PC-3 (cell line): ENCODE results near the gene COL9A1. TPM values are rescaled to one million over a fixed set of nuclear protein-coding genes. Genes with fewer than 3 reads are reported as not detected.

Source experiments
- ATAC-seq: fragments of 200-7000 bp; cut with Tn5 transposase; 2 replicates; pipeline ENCODE4 v1.9.1; 2020; ENCODE audit warnings: mild to moderate bottlenecking, moderate library complexity
- BruUV-seq: library from RNA; stranded (reverse); fragments of 400-500 nt; replicated peaks from 2 replicates; lab custom pipeline; 2021; lab: Mats Ljungman, UMichigan
- CTCF ChIA-PET: fragments of 300-600 bp; sonication (Branson Sonifier 250); formaldehyde crosslinking; loops from one replicate; lab custom pipeline; 2022; ENCODE audit warnings: antibody characterized with exemption; lab: Charles Lee
- POLR2A ChIA-PET: fragments of 300-600 bp; sonication (Branson Sonifier 250); formaldehyde crosslinking; loops from one replicate; lab custom pipeline; 2022; ENCODE audit warnings: antibody characterized with exemption; ENCODE audit not compliant: unreplicated experiment; lab: Charles Lee
- DNase-seq: peaks from one replicate; pipeline ENCODE4 v3.0.0-alpha.2; 2015
- H2AFZ ChIP-seq: fragments of 300-600 bp; sonication (generic); 2 replicates; pipeline ENCODE4 v1.6.0; 2016; ENCODE audit warnings: antibody characterized with exemption, low read length
- H3F3A ChIP-seq: fragments of 300-600 bp; sonication (generic); one replicate; pipeline ENCODE4 v1.6.0; 2017; ENCODE audit warnings: antibody characterized with exemption, low read length, control low read depth, mild to moderate bottlenecking; ENCODE audit not compliant: unreplicated experiment
- H3K27ac ChIP-seq: fragments of 300-600 bp; sonication (generic); 2 replicates; pipeline ENCODE4 v1.5.1; 2016; ENCODE audit warnings: mild to moderate bottlenecking, low read length
- H3K27me3 ChIP-seq: fragments of 300-600 bp; sonication (generic); 2 replicates; pipeline ENCODE4 v1.6.1; 2016; ENCODE audit warnings: low read length, mixed read lengths
- H3K36me3 ChIP-seq: fragments of 300-600 bp; sonication (generic); 2 replicates; pipeline ENCODE4 v1.6.1; 2016; ENCODE audit warnings: low read depth, mixed run types, low read length, mixed read lengths
- H3K4me1 ChIP-seq: fragments of 300-600 bp; sonication (generic); 2 replicates; pipeline ENCODE4 v1.5.1; 2016; ENCODE audit warnings: low read length; ENCODE audit not compliant: insufficient read depth
- H3K4me2 ChIP-seq: fragments of 300-600 bp; sonication (generic); 2 replicates; pipeline ENCODE4 v1.6.0; 2016; ENCODE audit warnings: low read length
- H3K4me3 ChIP-seq: fragments of 300-600 bp; sonication (generic); 2 replicates; pipeline ENCODE4 v1.5.1; 2016; ENCODE audit warnings: mild to moderate bottlenecking, low read length, mixed read lengths
- H3K79me2 ChIP-seq: fragments of 300-600 bp; sonication (generic); 2 replicates; pipeline ENCODE4 v1.6.1; 2017; ENCODE audit warnings: low read length, mixed read lengths
- H3K9ac ChIP-seq: fragments of 300-600 bp; sonication (generic); 2 replicates; pipeline ENCODE4 v1.6.0; 2016; ENCODE audit warnings: mild to moderate bottlenecking, low read length
- H3K9me2 ChIP-seq: fragments of 300-600 bp; sonication (generic); replicated peaks from 2 replicates; pipeline ENCODE4 v1.6.1; 2016; ENCODE audit warnings: mixed run types, low read length, mixed read lengths
- H3K9me3 ChIP-seq: fragments of 300-600 bp; sonication (generic); 2 replicates; pipeline ENCODE4 v1.6.1; 2016; ENCODE audit warnings: low read length, mixed read lengths
- H4K20me1 ChIP-seq: fragments of 300-600 bp; sonication (generic); 2 replicates; pipeline ENCODE4 v1.6.1; 2016; ENCODE audit warnings: low read length, mixed read lengths
- CTCF ChIP-seq: fragments of 300-600 bp; sonication (generic); conservative IDR thresholded peaks from 2 replicates; pipeline ENCODE4 v1.5.1; 2017; ENCODE audit warnings: antibody characterized with exemption, low read depth, mild to moderate bottlenecking, low read length
- EZH2 ChIP-seq: fragments of 300-600 bp; sonication (generic); IDR thresholded peaks from one replicate; pipeline ENCODE4 v1.6.1; 2017; ENCODE audit warnings: antibody characterized with exemption, mild to moderate bottlenecking, low read length; ENCODE audit not compliant: unreplicated experiment
- EZH2phosphoT487 ChIP-seq: fragments of 300-600 bp; sonication (generic); IDR thresholded peaks from 2 replicates; pipeline ENCODE4 v1.6.1; 2018; ENCODE audit warnings: mild to moderate bottlenecking, antibody characterized with exemption, low read length, borderline replicate concordance
- intact Hi-C: fragments of 100-400 bp; cut with micrococcal nuclease; formaldehyde crosslinking; loops from 2 replicates; pipeline ENCODE4 v1.9.0; 2023
- total RNA-seq: library from RNA; depleted of rRNA; stranded (reverse); fragments of >200 nt; gene quantifications from 2 replicates; pipeline ENCODE4 v1.2.3, GENCODE V29; 2014

Gene COL9A1
- total RNA-seq, 1 experiment from 2014 or later: not detected

DNA sequence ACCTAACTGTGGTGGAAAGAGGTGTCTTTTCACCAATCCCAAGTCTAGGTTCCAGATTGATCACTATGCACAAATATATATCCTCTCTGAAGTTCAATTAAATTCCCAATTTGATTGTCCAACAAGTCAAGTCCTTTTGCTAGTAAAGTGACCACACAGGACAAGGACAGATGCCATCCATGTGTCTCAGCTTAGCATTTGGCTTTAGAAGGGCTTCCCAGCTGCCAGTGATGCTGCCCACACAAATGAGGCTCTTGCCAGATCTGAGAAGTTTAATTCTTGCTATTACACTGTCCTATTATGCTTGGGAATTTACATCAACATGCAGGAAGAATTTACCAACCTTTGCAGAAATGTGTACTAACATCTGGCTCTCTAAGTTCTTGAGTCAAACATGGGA is 108.5 kb downstream of the COL9A1 start:
- no peak overlapping the region for H3K27ac ChIP-seq
- DNase-seq (no peak), ATAC-seq (no peak)
- no peaks in the 10 kb centered on the region for H3K4me1 ChIP-seq
- no peaks in the 10 kb centered on the region for H3K36me3 ChIP-seq
- H4K20me1 ChIP-seq: no peaks in the 10 kb centered on the region
- peaks cover 11% of the 10 kb centered on the region; the same call in 1 of the 2 replicates for H3K27me3 ChIP-seq
- no peaks in the 10 kb centered on the region for H3F3A ChIP-seq
- BruUV-seq: no TSS peak
- no peak overlapping the region for H2AFZ ChIP-seq
- POLR2A ChIA-PET: no interaction called here
- H3K9me2 ChIP-seq: no peaks in the 10 kb centered on the region
- no peak overlapping the region for H3K4me2 ChIP-seq
- TF ChIP-seq EZH2: no peak
- TF ChIP-seq EZH2phosphoT487: no peak
- TF ChIP-seq CTCF: no peak
- no peaks in the 10 kb centered on the region for H3K9me3 ChIP-seq
- H3K4me3 ChIP-seq: no peak overlapping the region
- H3K79me2 ChIP-seq: no peaks in the 10 kb centered on the region
- CTCF ChIA-PET: no interaction called here
- no peak overlapping the region for H3K9ac ChIP-seq
- intact Hi-C loops: no loop called here

- CTCF ChIA-PET: no interaction called here
- Histone ChIP-seq H3K9ac (no peak overlapping the region), H3K9me2 (no peaks in the 10 kb centered on the region), H3K4me2 (no peak overlapping the region), H3K4me1 (no peaks in the 10 kb centered on the region), H3K4me3 (no peak overlapping the region), H3K27ac (no peak overlapping the region), H3K9me3 (no peaks in the 10 kb centered on the region), H4K20me1 (no peaks in the 10 kb centered on the region), H2AFZ (no peak overlapping the region), H3F3A (no peaks in the 10 kb centered on the region), H3K27me3 (peaks cover 11% of the 10 kb centered on the region; the same call in 1 of the 2 replicates), H3K36me3 (no peaks in the 10 kb centered on the region), H3K79me2 (no peaks in the 10 kb centered on the region)
- intact Hi-C loops: no loop called here
- POLR2A ChIA-PET: no interaction called here
- ATAC-seq (no peak), DNase-seq (no peak)
- BruUV-seq: no TSS peak
- no peak for TF ChIP-seq EZH2phosphoT487
- no peak for TF ChIP-seq EZH2
- no peak for TF ChIP-seq CTCF
These were observed 114.7 kb downstream of the COL9A1 start for GRCh38 chr6:70188202-70188601.

GRCh38 chr6:70186461-70186860 is 116.4 kb downstream of the COL9A1 start:
- Histone ChIP-seq H2AFZ (no peak overlapping the region), H3K9me3 (no peaks in the 10 kb centered on the region), H3K4me1 (no peaks in the 10 kb centered on the region), H3K36me3 (no peaks in the 10 kb centered on the region), H4K20me1 (no peaks in the 10 kb centered on the region), H3K79me2 (no peaks in the 10 kb centered on the region), H3F3A (no peaks in the 10 kb centered on the region), H3K27me3 (0 out of 2 replicates have a peak, but pooled peaks cover 2% of the 10 kb centered on the region), H3K27ac (no peak overlapping the region), H3K9ac (no peak overlapping the region), H3K4me2 (no peak overlapping the region), H3K9me2 (no peaks in the 10 kb centered on the region), H3K4me3 (no peak overlapping the region)
- ChIA-PET CTCF (no interaction called here), POLR2A (no interaction called here)
- BruUV-seq: no TSS peak
- TF ChIP-seq EZH2: no peak
- TF ChIP-seq EZH2phosphoT487: no peak
- TF ChIP-seq CTCF: no peak
- no peak for DNase-seq
- intact Hi-C loops: no loop called here
- no peak for ATAC-seq
